Stimulated activated CD4-positive, alpha-beta T cell treated with anti-CD3 and anti-CD28 coated beads, Interleukin-1b, Interleukin-23, amount 100 ng/mL, for 4 hours (primary cell): ENCODE measurements around the gene SKIL.

Experiments used
- DNase-seq, 2 donors: peaks; one replicate each; pipeline ENCODE4 v3.0.0-alpha.2; 2020; ENCODE audit warnings: low read depth in 2 of 2

The SKIL gene

DNA sequence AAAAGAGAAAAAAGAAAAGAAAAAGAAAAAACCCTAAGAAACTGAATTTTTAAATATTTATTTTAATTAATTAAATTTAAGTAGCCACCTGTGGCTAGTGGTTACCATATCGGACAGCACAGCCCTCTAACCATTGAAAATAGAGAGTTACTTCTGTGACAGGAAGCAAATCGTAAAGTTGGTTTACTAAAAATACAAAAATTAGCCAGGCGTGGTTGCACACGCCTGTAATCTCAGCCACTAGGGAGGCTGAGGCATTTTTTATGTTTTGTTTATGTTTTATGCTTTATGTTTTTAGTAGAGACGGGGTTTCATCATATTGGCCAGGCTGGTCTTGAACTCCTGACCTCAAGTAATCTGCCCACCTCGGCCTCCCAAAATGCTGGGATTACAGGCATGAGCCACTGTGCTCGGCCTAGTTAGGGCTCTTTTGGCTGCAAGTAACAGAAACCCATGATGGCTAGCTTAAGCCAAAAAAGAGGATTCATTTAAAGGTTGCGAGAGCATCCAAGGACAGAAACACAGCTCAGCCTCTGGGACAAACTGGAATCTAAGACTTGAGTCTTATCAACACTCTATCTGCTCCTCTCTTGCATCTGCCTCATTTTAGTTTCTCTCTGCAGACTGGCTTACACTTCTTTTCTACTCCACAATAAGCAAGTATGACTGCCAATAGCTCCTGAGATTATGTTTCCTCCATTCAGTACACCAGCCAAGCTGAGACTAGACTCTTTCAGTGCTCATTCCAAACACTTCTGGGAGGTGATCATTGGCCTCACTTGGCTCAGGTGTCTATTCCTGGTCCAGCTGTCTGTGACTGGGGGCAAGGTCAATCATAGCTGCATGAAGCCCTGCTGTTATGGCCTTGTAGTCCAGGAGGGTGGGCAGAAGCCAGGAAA is 6.8 kb upstream of the SKIL start:
- DNase-seq: no peak

DNA sequence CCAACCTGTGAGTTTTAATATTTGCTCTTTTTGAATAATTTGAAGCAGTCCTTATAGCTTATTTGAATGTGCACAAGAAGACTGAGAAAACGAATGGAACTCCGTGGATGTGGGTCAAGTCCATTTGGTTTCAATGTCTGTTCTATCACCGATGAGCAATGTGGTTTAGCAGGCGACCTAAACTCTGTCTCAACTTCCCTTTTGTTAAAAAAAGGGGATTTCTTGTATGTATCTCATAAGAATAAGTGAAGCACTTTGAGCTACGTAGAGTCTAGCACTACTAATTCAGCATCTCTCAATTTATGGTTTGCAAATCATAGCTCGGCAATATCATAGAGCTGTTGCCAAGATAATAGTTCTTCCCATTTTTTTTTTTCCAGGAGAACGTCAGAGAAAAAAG is 4.6 kb upstream of the SKIL start:
- no peak for DNase-seq

- DNase-seq: no peak
Observed at GRCh38 chr3:170353485-170353884, 4.0 kb upstream of the SKIL start.

DNA sequence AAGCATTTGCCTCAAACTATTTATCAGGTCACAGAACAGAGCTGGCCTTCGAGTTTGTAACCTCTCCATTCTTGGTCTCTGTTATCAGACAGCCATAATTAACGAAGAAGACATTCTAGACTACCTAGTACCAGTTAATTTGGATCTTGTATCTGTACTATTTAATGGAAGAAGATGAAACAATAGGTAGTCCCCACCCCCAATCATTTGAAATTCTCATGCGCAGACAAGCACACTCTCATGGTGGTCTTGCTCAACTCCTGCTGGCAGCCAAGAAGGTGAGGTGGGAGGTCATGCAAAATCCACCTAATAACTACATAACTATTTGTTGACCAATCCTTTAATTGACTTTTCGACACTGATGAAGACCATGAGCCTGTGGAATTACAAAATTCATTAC is 2.8 kb upstream of the SKIL start:
- DNase-seq: no peak

GRCh38 chr3:170355738-170356595 is 1.5 kb upstream of the SKIL start:
- peak in 1 of 2 donors; percentile 8 for DNase-seq

DNA sequence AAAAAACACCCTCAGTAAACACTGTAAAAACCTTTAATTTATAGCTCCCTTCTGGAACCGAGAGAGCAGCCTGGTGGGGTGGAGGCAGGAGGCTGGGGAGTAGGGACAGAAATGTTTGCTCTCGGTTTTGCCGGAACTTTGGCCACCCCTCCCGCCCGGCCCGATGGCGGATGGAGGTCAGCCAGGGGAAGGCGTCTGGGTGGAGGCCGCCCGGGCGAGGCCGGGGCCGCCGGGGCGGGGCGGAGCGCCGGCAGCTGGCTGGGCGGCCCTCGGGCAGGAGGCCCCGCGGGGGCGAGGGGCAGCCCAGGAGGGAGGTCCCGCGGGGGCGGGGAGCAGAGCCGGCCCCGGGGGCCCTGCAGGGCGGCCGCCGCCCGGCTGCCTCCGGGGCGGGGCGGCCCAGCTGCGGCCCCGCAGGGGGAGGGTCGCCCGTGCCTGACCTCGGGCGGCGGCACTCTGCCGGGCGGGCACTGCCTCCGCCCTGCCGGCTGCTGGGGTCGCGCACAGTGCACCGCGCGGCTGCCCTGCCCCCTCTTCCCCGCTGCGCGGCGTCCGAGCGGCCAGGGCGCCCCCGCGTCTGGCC is 829 bp upstream of the SKIL start:
- DNase-seq: peak; percentile 21 to 48

GRCh38 chr3:170358042-170359010 is 811 bp downstream of the SKIL start:
- DNase-seq: peak; percentile 70

GRCh38 chr3:170359178-170359704 is 1.7 kb downstream of the SKIL start:
- no peak for DNase-seq

DNA sequence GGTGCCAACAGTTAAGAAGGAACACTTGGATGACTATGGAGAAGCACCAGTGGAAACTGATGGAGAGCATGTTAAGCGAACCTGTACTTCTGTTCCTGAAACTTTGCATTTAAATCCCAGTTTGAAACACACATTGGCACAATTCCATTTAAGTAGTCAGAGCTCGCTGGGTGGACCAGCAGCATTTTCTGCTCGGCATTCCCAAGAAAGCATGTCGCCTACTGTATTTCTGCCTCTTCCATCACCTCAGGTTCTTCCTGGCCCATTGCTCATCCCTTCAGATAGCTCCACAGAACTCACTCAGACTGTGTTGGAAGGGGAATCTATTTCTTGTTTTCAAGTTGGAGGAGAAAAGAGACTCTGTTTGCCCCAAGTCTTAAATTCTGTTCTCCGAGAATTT is 3.0 kb downstream of the SKIL start:
- no peak for DNase-seq

GRCh38 chr3:170360916-170361315 is 3.4 kb downstream of the SKIL start:
- DNase-seq: no peak

- no peak for DNase-seq
Observed at GRCh38 chr3:170361711-170362110, 4.2 kb downstream of the SKIL start.

DNA sequence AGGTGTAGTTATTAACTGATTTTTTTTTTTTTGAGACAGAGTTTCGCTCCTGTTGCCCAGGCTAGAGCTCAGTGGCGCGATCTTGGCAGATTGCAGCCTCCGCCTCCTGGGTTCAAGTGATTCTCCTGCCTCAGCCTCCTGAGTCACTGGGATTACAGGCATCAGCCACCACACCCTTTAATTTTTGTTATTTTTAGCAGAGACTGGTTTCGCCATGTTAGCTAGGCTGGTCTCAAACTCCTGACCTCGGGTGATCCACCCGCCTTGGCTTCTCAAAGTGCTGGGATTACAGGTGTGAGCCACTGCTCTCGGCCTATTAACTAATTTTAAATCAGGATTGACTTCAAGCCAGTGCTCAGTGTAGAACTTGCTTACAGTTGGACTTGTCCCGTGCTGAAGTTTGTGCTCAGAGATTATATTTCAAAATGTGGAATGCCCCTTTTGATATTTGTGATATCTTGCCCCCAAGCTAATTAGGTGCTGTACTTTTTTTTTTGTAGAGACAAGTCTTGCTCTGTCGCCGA is 6.0 kb downstream of the SKIL start:
- DNase-seq: no peak

DNA sequence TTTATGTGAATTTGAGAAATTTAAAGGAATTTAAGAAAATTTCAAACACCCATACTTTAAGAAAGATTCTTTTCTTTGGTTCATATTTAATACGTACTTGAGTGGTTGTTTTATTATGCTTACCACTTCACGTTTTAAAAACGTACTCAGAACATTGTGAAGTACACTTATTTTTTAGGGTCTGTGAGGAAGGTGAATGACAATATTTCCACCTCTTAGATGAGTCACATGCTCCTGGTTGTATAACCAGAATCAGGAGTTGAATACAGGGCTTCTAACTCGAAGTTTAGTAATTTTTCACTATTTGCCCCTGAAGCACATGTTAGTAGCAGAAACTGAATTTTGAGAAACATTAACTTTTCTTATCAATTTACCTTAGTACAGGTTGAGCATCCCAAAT is 7.5 kb downstream of the SKIL start:
- DNase-seq: no peak

DNA sequence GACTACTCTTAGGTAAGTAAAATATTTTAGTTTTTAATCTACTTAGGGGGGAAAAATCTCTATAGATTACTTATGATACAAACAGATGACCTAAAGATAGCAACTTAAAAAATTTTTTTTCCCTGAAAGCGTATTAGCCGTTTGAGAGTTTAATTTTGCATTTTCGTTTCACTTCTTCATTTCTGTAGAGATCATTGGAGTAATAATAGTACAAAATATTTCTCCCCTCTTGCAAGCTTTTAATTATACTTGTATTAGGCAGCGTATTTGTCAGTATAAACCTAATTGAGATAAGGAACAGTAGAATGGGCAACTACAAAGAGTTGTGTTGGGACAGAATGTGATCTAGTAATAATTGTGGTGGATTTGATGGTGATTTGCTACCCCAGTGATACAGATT is 10.3 kb downstream of the SKIL start:
- no peak for DNase-seq

DNA sequence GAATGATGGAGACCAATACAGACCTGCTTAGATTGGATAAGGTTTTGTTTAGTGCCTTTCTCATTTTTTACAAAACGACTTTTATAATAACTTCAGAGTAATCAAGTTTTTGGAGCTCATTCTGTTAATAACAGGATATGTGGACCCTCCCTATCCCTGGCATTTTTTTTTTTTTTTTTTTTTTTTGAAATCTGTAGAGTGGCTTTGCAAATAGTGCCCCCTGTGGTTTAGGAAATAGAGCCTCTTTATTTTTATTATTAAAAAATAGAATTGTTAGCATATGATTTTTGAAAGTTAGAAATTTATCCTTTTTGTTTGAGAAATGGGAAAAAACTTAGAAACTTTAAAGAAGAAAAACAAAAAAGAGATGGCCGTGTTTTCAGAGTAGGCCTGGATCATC is 11.4 kb downstream of the SKIL start:
- no peak for DNase-seq

- DNase-seq: no peak
Observed at GRCh38 chr3:170372190-170372879, 14.8 kb downstream of the SKIL start.

DNA sequence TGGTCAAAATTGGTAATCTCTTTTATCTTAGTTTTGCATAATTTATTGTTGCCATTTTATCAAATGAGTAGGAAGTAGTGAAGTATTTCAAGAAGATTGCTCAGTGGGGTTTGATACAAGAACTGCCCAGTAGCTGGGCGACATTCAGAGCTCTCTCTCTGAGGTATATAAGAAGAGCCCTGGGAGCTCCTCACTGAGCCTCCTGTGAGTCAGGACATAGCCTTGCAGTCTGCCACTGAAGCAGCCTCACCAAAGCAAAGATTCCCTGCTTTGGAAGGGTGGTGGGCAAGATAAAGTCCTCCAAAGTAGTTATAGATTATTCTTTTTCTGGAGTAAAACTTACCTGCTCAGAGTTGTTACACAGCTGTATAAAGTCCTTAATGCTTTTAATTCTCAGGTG is 26.1 kb downstream of the SKIL start:
- DNase-seq: no peak

DNA sequence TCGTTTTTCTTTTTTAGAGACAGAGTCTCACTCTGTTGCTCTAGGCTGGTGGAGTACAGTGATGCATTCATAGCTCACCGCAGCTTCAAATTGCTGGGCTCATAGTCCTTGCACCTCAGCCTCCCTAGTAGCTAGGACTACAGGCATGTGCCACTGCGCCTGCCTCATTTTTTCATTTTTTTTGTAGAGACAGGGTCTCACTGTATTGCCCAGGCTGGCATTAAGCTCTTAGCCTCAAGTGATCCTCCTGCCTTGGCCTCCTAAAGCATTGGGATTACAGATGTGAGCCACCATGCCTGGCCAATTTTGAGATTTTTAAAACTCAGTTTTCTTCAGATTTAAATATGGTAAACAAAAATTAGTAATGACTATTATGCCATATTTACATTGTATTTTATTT is 29.0 kb downstream of the SKIL start:
- no peak for DNase-seq

DNA sequence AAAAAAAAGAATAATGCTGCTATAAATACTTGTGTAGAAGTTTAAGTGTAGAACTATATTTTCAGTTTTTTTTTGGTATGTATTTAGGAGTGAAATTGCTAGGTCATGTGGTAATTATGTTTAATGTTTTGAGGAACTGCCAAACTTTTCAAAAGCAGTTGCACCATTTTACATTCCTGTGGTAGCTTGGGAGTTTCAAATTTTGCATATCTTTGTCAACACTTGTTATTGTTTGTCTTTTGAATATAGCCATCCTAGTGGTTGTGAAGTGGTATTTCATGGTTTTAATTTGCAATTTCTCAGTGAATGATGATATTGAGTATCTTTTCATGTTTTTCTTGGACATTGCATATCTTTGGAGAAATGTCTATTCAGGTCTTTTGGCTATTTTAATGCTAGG is 30.4 kb downstream of the SKIL start:
- DNase-seq: no peak

DNA sequence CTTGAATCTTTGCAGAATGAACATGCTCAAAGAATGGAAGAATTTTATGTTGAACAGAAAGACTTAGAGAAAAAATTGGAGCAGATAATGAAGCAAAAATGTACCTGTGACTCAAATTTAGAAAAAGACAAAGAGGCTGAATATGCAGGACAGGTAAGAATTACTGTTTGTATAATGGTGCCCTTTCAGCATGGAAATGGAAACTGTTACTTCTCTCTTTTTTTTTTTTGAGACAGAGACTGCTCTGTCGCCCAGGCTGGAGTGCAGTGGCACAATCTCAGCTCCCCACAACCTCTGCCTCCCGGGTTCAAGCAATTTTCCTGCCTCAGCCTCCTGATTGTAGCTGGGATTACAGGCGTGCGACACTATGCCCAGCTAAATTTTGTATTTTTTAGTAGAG is 33.6 kb downstream of the SKIL start:
- no peak for DNase-seq
